Measurements from ENCODE around the gene LHFPL2. TPM values are rescaled to one million over a fixed set of nuclear protein-coding genes. Genes with fewer than 3 reads are reported as not detected.
A peak's percentile ranks its signal among the peaks of the same experiment; 100 is the strongest.

Gene LHFPL2
- total and polyA plus RNA-seq, 9 of the 15 experiments (the other 6 are each of a cell fraction or from before 2014, with no cell fraction given) = 1.0 to 6.6 (median 4.6) TPM

GRCh38 chr5:78483809-78484521 lies 164.6 kb downstream of the LHFPL2 start (continued):
- no peak for TF ChIP-seq BRCA1 (IDR thresholded peaks at IDR 0.05)
- no peak for TF ChIP-seq BRCA1 (CRISPR knock-in tag; IDR thresholded peaks at IDR 0.05)
- TF ChIP-seq CSDE1 (IDR thresholded peaks at IDR 0.05) = no peak
- no peak for TF ChIP-seq RBM15 (IDR thresholded peaks at IDR 0.05; ENCODE audit: insufficient read depth, low read length)
- no peak for TF ChIP-seq KLF10 (CRISPR knock-in tag; IDR thresholded peaks at IDR 0.05)
- TF ChIP-seq, protein P1, sequence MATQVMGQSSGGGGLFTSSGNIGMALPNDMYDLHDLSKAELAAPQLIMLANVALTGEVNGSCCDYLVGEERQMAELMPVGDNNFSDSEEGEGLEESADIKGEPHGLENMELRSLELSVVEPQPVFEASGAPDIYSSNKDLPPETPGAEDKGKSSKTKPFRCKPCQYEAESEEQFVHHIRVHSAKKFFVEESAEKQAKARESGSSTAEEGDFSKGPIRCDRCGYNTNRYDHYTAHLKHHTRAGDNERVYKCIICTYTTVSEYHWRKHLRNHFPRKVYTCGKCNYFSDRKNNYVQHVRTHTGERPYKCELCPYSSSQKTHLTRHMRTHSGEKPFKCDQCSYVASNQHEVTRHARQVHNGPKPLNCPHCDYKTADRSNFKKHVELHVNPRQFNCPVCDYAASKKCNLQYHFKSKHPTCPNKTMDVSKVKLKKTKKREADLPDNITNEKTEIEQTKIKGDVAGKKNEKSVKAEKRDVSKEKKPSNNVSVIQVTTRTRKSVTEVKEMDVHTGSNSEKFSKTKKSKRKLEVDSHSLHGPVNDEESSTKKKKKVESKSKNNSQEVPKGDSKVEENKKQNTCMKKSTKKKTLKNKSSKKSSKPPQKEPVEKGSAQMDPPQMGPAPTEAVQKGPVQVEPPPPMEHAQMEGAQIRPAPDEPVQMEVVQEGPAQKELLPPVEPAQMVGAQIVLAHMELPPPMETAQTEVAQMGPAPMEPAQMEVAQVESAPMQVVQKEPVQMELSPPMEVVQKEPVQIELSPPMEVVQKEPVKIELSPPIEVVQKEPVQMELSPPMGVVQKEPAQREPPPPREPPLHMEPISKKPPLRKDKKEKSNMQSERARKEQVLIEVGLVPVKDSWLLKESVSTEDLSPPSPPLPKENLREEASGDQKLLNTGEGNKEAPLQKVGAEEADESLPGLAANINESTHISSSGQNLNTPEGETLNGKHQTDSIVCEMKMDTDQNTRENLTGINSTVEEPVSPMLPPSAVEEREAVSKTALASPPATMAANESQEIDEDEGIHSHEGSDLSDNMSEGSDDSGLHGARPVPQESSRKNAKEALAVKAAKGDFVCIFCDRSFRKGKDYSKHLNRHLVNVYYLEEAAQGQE (IDR thresholded peaks at IDR 0.05; ENCODE audit: borderline replicate concordance) = peak; percentile 42; the same call in 1 of the 2 replicates
- TF ChIP-seq, protein P1 (CRISPR knock-in tag; IDR thresholded peaks at IDR 0.05; ENCODE audit: low read depth) = no peak
- no peak for TF ChIP-seq ZFPM2 (CRISPR knock-in tag; IDR thresholded peaks at IDR 0.05)
- TF ChIP-seq MCM2 (IDR thresholded peaks at IDR 0.05; ENCODE audit: low read depth) = no peak
- no peak for TF ChIP-seq ZNF174 (CRISPR knock-in tag; IDR thresholded peaks at IDR 0.05)
- TF ChIP-seq MLX (CRISPR knock-in tag; conservative IDR thresholded peaks at IDR 0.05) = no peak
- no peak for TF ChIP-seq KDM4B (IDR thresholded peaks at IDR 0.05; ENCODE audit: borderline replicate concordance in 2 of 2, low read depth in 1 of 2)
- TF ChIP-seq, protein P2, sequence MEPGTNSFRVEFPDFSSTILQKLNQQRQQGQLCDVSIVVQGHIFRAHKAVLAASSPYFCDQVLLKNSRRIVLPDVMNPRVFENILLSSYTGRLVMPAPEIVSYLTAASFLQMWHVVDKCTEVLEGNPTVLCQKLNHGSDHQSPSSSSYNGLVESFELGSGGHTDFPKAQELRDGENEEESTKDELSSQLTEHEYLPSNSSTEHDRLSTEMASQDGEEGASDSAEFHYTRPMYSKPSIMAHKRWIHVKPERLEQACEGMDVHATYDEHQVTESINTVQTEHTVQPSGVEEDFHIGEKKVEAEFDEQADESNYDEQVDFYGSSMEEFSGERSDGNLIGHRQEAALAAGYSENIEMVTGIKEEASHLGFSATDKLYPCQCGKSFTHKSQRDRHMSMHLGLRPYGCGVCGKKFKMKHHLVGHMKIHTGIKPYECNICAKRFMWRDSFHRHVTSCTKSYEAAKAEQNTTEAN (CRISPR knock-in tag; IDR thresholded peaks at IDR 0.05) = no peak
- TF ChIP-seq PHF21A (IDR thresholded peaks at IDR 0.05; ENCODE audit: borderline replicate concordance, low read depth) = no peak
- peak; percentile 79; the same call in 1 of the 2 replicates for TF ChIP-seq ZBTB2 (IDR thresholded peaks at IDR 0.05)
- TF ChIP-seq ZNF197 (CRISPR knock-in tag; IDR thresholded peaks at IDR 0.05; ENCODE audit: low read depth) = peak; percentile 70; the same call in 1 of the 2 replicates
- TF ChIP-seq ZC3H4 (CRISPR knock-in tag; IDR thresholded peaks at IDR 0.05; ENCODE audit: borderline replicate concordance) = no peak
- no peak for TF ChIP-seq HNRNPL (IDR thresholded peaks at IDR 0.05; ENCODE audit: low read depth, low read length)

Data from K562 (cell line).